Measurements from ENCODE around the gene GNAZ.

Gene GNAZ

GRCh38 chr22:23119494-23120414 is 49.4 kb downstream of the GNAZ start:
- no peaks in the 10 kb centered on the region for H3F3A ChIP-seq (ENCODE audit: insufficient read depth, low read length)
- H3K4me3 ChIP-seq (ENCODE audit: low read length), result no peak overlapping the region
- no peaks in the 10 kb centered on the region for H3K79me2 ChIP-seq (ENCODE audit: low read length)
- H3K9me3 ChIP-seq (replicated peaks; ENCODE audit: insufficient read depth, low read length), result no peaks in the 10 kb centered on the region
- H3K4me1 ChIP-seq (ENCODE audit: low read length), result no peaks in the 10 kb centered on the region
- no peak overlapping the region for H3K27ac ChIP-seq (ENCODE audit: low read length)
- H4K20me1 ChIP-seq (ENCODE audit: insufficient read depth, low read length), result no peaks in the 10 kb centered on the region
- no peak overlapping the region for H3K4me2 ChIP-seq (ENCODE audit: low read depth, low read length)
- H3K27me3 ChIP-seq (replicated peaks; ENCODE audit: insufficient read depth, low read length), result no peaks in the 10 kb centered on the region
- TF ChIP-seq EZH2phosphoT487 (IDR thresholded peaks at IDR 0.05; ENCODE audit: low read length) (no peak), EZH2 (optimal IDR thresholded peaks at IDR 0.05; ENCODE audit: low read depth, low read length) (no peak)
- TF ChIP-seq, protein P1, sequence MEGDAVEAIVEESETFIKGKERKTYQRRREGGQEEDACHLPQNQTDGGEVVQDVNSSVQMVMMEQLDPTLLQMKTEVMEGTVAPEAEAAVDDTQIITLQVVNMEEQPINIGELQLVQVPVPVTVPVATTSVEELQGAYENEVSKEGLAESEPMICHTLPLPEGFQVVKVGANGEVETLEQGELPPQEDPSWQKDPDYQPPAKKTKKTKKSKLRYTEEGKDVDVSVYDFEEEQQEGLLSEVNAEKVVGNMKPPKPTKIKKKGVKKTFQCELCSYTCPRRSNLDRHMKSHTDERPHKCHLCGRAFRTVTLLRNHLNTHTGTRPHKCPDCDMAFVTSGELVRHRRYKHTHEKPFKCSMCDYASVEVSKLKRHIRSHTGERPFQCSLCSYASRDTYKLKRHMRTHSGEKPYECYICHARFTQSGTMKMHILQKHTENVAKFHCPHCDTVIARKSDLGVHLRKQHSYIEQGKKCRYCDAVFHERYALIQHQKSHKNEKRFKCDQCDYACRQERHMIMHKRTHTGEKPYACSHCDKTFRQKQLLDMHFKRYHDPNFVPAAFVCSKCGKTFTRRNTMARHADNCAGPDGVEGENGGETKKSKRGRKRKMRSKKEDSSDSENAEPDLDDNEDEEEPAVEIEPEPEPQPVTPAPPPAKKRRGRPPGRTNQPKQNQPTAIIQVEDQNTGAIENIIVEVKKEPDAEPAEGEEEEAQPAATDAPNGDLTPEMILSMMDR (IDR thresholded peaks at IDR 0.05; ENCODE audit: low read length), result no peak
- H2AFZ ChIP-seq (ENCODE audit: low read length), result no peak overlapping the region
- no peak overlapping the region for H3K9ac ChIP-seq (ENCODE audit: low read length)
- DNase-seq, result no peak
- H3K36me3 ChIP-seq (replicated peaks; ENCODE audit: insufficient read depth, low read length), result no peaks in the 10 kb centered on the region
- H3K9me2 ChIP-seq (replicated peaks; ENCODE audit: insufficient read depth, low read length), result no peaks in the 10 kb centered on the region

DNA sequence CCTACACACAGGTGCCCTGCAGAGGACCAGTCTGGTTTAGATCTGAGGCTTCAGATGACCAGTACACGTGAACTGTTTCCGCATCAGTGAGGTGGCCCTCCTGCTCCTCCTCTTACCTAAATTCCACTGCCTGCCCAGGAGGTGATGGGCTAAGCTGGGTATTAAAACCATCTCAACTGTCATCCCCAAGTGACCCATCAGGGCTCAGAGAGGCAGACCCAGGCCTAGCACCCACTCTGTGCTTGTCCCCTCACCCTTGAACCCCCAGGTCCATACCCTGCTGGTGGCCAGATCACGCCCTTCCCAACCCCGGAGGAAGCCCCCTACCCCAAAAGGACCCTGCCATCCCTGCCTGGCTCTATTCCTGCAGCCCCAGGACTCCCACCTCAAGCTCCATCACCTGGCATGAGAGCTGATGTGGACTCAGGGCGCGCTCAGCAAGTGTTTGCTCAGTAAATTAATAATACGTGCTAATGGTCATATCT is 50.1 kb downstream of the GNAZ start:
- no peak for TF ChIP-seq EZH2phosphoT487 (IDR thresholded peaks at IDR 0.05; ENCODE audit: low read length)
- TF ChIP-seq, protein P1 (IDR thresholded peaks at IDR 0.05; ENCODE audit: low read length), result no peak
- TF ChIP-seq EZH2 (optimal IDR thresholded peaks at IDR 0.05; ENCODE audit: low read depth, low read length), result no peak
- Histone ChIP-seq H3K27me3 (replicated peaks; ENCODE audit: insufficient read depth, low read length) (no peaks in the 10 kb centered on the region), H3K36me3 (replicated peaks; ENCODE audit: insufficient read depth, low read length) (no peaks in the 10 kb centered on the region), H3K4me3 (ENCODE audit: low read length) (no peak overlapping the region), H3K4me2 (ENCODE audit: low read depth, low read length) (no peak overlapping the region), H3F3A (ENCODE audit: insufficient read depth, low read length) (no peaks in the 10 kb centered on the region), H2AFZ (ENCODE audit: low read length) (no peak overlapping the region), H3K9ac (ENCODE audit: low read length) (no peak overlapping the region), H3K27ac (ENCODE audit: low read length) (no peak overlapping the region), H3K9me3 (replicated peaks; ENCODE audit: insufficient read depth, low read length) (no peaks in the 10 kb centered on the region), H3K79me2 (ENCODE audit: low read length) (no peaks in the 10 kb centered on the region), H4K20me1 (ENCODE audit: insufficient read depth, low read length) (no peaks in the 10 kb centered on the region), H3K9me2 (replicated peaks; ENCODE audit: insufficient read depth, low read length) (no peaks in the 10 kb centered on the region), H3K4me1 (ENCODE audit: low read length) (no peaks in the 10 kb centered on the region)
- DNase-seq, result no peak

DNA sequence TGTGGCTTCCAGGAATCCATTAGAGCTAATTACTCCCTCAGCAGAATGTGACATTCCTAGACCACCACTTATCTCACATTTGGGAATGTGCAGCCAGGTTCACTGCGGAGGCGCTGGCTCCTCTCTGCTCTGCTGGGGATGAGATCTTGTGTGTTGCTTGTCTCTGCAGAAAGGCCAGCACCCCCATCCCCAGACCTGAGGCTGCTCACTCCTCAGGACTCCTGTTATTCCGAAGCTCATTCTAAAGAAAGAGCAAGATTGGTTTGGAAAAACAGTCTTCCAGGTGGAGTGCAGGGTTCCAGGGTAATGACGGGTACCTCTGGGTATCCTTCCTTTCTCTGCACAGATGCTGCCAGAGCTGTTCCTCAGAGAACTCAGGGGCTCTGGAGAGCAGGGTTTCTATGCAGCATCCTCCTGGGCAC is 50.7 kb downstream of the GNAZ start:
- Histone ChIP-seq H3K9me2 (replicated peaks; ENCODE audit: insufficient read depth, low read length) (no peaks in the 10 kb centered on the region), H2AFZ (ENCODE audit: low read length) (no peak overlapping the region), H3K4me1 (ENCODE audit: low read length) (no peaks in the 10 kb centered on the region), H3K9me3 (replicated peaks; ENCODE audit: insufficient read depth, low read length) (no peaks in the 10 kb centered on the region), H3K9ac (ENCODE audit: low read length) (no peak overlapping the region), H3K4me2 (ENCODE audit: low read depth, low read length) (no peak overlapping the region), H3K4me3 (ENCODE audit: low read length) (no peak overlapping the region), H3K27ac (ENCODE audit: low read length) (no peak overlapping the region), H3K79me2 (ENCODE audit: low read length) (no peaks in the 10 kb centered on the region), H3F3A (ENCODE audit: insufficient read depth, low read length) (no peaks in the 10 kb centered on the region), H3K27me3 (replicated peaks; ENCODE audit: insufficient read depth, low read length) (no peaks in the 10 kb centered on the region), H3K36me3 (replicated peaks; ENCODE audit: insufficient read depth, low read length) (no peaks in the 10 kb centered on the region), H4K20me1 (ENCODE audit: insufficient read depth, low read length) (no peaks in the 10 kb centered on the region)
- DNase-seq, result no peak
- TF ChIP-seq, protein P1 (IDR thresholded peaks at IDR 0.05; ENCODE audit: low read length), result no peak
- TF ChIP-seq EZH2 (optimal IDR thresholded peaks at IDR 0.05; ENCODE audit: low read depth, low read length), result no peak
